Hepatocyte (in vitro differentiated cells): ENCODE measurements around the gene ZNF593. TPM values are rescaled to one million over a fixed set of nuclear protein-coding genes. Genes with fewer than 3 reads are reported as not detected.

Source experiments
- DNase-seq: peaks from one replicate; pipeline ENCODE4 v3.0.0-alpha.2; 2016; ENCODE audit warnings: low spot score
- H2AFZ ChIP-seq: fragments of 200-600 bp; sonication (generic); 2 replicates; pipeline ENCODE4 v1.6.0; 2016; ENCODE audit warnings: antibody characterized with exemption, mild to moderate bottlenecking
- H3K27ac ChIP-seq: fragments of 200-600 bp; sonication (generic); 2 replicates; pipeline ENCODE4 v1.5.1; 2016; ENCODE audit warnings: mild to moderate bottlenecking
- H3K27me3 ChIP-seq: fragments of 200-600 bp; sonication (generic); 2 replicates; pipeline ENCODE4 v1.6.1; 2016
- H3K36me3 ChIP-seq: fragments of 200-600 bp; sonication (generic); replicated peaks from 2 replicates; pipeline ENCODE4 v1.5.1; 2016; ENCODE audit warnings: low read depth; ENCODE audit not compliant: insufficient read depth
- H3K4me1 ChIP-seq: fragments of 200-600 bp; sonication (generic); 2 replicates; pipeline ENCODE4 v1.5.1; 2016; ENCODE audit warnings: mild to moderate bottlenecking, moderate library complexity; ENCODE audit not compliant: insufficient read depth
- H3K4me2 ChIP-seq: fragments of 200-600 bp; sonication (generic); 2 replicates; pipeline ENCODE4 v1.6.0; 2016
- H3K4me3 ChIP-seq: fragments of 200-600 bp; sonication (generic); 2 replicates; pipeline ENCODE4 v1.5.1; 2016; ENCODE audit warnings: mild to moderate bottlenecking
- H3K79me2 ChIP-seq: fragments of 200-600 bp; sonication (generic); 2 replicates; pipeline ENCODE4 v1.6.0; 2017; ENCODE audit warnings: mild to moderate bottlenecking
- H3K9me2 ChIP-seq: fragments of 200-600 bp; sonication (generic); replicated peaks from 2 replicates; pipeline ENCODE4 v1.6.0; 2017; ENCODE audit warnings: mild to moderate bottlenecking; ENCODE audit not compliant: insufficient read depth
- H3K9me3 ChIP-seq: fragments of 200-600 bp; sonication (generic); 2 replicates; pipeline ENCODE4 v1.5.1; 2016; ENCODE audit warnings: low read depth, mild to moderate bottlenecking
- H4K20me1 ChIP-seq: fragments of 200-600 bp; sonication (generic); 2 replicates; pipeline ENCODE4 v1.6.0; 2016; ENCODE audit warnings: mild to moderate bottlenecking; ENCODE audit not compliant: insufficient read depth, poor library complexity, severe bottlenecking
- EZH2 ChIP-seq: fragments of 200-600 bp; sonication (generic); IDR thresholded peaks from 2 replicates; pipeline ENCODE4 v1.6.1; 2016; ENCODE audit warnings: antibody characterized with exemption, mild to moderate bottlenecking, borderline replicate concordance
- EZH2phosphoT487 ChIP-seq: fragments of 200-600 bp; sonication (generic); IDR thresholded peaks from one replicate; pipeline ENCODE4 v1.6.1; 2018; ENCODE audit warnings: antibody characterized with exemption, mild to moderate bottlenecking, low read depth, moderate library complexity; ENCODE audit not compliant: unreplicated experiment, severe bottlenecking
- WGBS: methylation state at CpG from one replicate; pipeline ENCODE4 v1.1.6; 2016; ENCODE audit warnings: low lambda C conversion rate; ENCODE audit errors: missing lambda C conversion rate; 5-methylcytosine and 5-hydroxymethylcytosine counted together
- polyA plus RNA-seq: library from polyadenylated mRNA; unstranded; fragments of >200 nt; fragmentation: Nextera tagmentation; extraction: Ambion mirVana; gene quantifications from 2 replicates; pipeline ENCODE4 v1.2.1, GENCODE V29; 2016
- total RNA-seq: library from RNA; depleted of rRNA; stranded (reverse); fragments of >200 nt; gene quantifications from 2 replicates; pipeline ENCODE4 v1.2.3, GENCODE V29; 2014
- TF ChIP-seq, protein P1 (sequence below): fragments of 200-600 bp; sonication (generic); IDR thresholded peaks from 2 replicates; pipeline ENCODE4 v1.5.1; 2016; ENCODE audit warnings: antibody characterized with exemption, mild to moderate bottlenecking; ENCODE audit not compliant: poor library complexity

The ZNF593 gene
- total and polyA plus RNA-seq, 2 experiments from 2014 or later: 20.5 to 69.1 TPM

DNA sequence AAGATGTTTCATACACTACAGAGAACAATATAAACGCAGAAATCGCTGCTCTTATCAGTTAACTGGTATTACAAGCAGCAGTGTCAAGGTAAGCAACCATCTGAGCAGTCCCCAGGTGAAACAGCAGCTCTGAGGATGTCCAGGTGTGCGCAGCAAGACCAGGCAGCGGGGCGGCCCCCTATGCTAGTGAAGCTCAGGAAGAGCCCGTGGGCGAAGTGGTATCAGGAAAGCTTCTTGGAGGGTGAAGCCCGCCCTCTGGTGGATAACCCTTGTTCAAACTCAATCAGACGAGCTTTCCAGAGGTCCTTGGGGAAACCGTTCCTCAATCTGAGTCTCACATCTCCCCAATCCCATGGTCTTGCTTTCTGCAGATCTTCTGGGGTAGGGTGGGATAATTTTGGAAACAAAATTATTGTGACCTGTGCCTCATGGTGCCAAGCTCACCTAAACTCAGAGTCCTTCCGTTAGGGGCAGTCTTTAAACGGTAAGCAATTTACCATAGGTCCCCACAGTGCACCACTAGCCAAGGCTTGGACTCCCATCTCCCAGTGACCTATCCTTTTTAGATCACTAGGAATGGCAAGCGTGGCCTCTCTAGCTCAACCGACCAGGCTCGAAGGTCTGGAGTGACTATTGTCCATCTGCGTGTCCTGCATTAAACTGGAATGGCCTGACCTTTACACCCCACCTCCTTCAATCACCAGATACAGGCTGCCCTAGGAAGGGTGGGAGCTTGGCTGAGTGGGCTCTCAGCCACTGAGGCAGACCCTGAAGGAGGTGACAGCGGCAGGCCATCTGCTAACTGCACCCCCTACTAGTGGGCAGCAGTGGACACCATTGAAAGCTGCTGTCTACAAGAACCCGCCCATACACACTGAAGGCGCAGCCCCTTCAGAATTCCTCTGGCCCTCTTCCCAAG is 24.4 kb upstream of the ZNF593 start:
- Histone ChIP-seq H3K4me3 (no peak overlapping the region), H3K4me2 (no peak overlapping the region), H4K20me1 (no peaks in the 10 kb centered on the region), H3K9me3 (no peaks in the 10 kb centered on the region), H3K36me3 (no peaks in the 10 kb centered on the region), H3K27me3 (no peaks in the 10 kb centered on the region), H3K9me2 (no peaks in the 10 kb centered on the region), H2AFZ (no peak overlapping the region), H3K79me2 (no peaks in the 10 kb centered on the region), H3K27ac (no peak overlapping the region), H3K4me1 (no peaks in the 10 kb centered on the region)
- WGBS: 26% methylated on average over 19 of the region's 19 CpGs
- DNase-seq: peak; percentile 94
- TF ChIP-seq EZH2phosphoT487 (no peak), EZH2 (no peak)
- TF ChIP-seq, protein P1, sequence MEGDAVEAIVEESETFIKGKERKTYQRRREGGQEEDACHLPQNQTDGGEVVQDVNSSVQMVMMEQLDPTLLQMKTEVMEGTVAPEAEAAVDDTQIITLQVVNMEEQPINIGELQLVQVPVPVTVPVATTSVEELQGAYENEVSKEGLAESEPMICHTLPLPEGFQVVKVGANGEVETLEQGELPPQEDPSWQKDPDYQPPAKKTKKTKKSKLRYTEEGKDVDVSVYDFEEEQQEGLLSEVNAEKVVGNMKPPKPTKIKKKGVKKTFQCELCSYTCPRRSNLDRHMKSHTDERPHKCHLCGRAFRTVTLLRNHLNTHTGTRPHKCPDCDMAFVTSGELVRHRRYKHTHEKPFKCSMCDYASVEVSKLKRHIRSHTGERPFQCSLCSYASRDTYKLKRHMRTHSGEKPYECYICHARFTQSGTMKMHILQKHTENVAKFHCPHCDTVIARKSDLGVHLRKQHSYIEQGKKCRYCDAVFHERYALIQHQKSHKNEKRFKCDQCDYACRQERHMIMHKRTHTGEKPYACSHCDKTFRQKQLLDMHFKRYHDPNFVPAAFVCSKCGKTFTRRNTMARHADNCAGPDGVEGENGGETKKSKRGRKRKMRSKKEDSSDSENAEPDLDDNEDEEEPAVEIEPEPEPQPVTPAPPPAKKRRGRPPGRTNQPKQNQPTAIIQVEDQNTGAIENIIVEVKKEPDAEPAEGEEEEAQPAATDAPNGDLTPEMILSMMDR: peak; percentile 88

DNA sequence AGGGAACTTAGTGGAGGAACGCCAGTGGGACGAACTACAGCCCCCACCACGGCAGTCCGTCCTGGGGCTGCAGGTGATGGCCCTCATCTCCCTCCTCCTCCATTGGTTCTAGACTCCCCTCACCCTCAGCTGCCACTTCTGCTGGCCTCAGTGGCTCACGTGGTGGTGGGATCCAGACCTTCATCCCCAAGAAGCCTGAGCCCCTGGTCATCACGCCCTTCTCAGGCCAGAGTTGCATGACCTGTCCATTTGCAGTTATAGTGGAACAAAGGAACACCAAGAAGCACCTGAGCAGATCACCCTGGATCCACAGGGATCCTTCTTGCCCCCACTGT is 23.8 kb upstream of the ZNF593 start:
- Histone ChIP-seq H3K4me1 (no peaks in the 10 kb centered on the region), H3K36me3 (no peaks in the 10 kb centered on the region), H3K27ac (no peak overlapping the region), H3K4me3 (no peak overlapping the region), H2AFZ (no peak overlapping the region), H4K20me1 (no peaks in the 10 kb centered on the region), H3K79me2 (no peaks in the 10 kb centered on the region), H3K9me2 (no peaks in the 10 kb centered on the region), H3K27me3 (no peaks in the 10 kb centered on the region), H3K4me2 (no peak overlapping the region), H3K9me3 (no peaks in the 10 kb centered on the region)
- TF ChIP-seq, protein P1: no peak
- TF ChIP-seq EZH2phosphoT487 (no peak), EZH2 (no peak)
- 48% methylated on average over 6 of the region's 6 CpGs for WGBS
- no peak for DNase-seq

DNA sequence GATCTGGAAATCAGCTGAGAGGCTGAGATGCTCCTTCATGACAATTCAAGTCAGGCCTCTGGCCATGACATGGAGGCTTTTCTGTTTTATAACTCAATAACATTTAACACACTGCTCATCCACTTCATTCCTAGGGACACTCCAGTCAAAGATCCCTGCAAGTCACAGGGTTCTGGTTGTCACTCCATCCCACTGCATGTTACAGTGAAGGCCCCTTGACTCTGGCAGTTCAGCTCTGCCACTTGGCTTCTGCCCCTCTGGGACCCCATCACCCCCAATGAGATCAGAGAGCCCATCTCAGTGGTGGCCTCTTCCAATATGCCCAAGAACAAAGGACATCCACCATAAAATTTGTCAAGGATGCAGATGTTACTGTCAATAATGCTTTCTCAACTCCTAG is 20.8 kb upstream of the ZNF593 start:
- no peaks in the 10 kb centered on the region for H3K27me3 ChIP-seq
- DNase-seq: no peak
- H3K4me1 ChIP-seq: no peaks in the 10 kb centered on the region
- no peak overlapping the region for H3K4me2 ChIP-seq
- no peak overlapping the region for H2AFZ ChIP-seq
- H3K27ac ChIP-seq: no peak overlapping the region
- H3K4me3 ChIP-seq: no peak overlapping the region
- no peaks in the 10 kb centered on the region for H4K20me1 ChIP-seq
- TF ChIP-seq EZH2 (no peak), EZH2phosphoT487 (no peak)
- TF ChIP-seq, protein P1: no peak
- no peaks in the 10 kb centered on the region for H3K36me3 ChIP-seq
- no peaks in the 10 kb centered on the region for H3K9me2 ChIP-seq
- no peaks in the 10 kb centered on the region for H3K79me2 ChIP-seq
- H3K9me3 ChIP-seq: no peaks in the 10 kb centered on the region
